Measurements from ENCODE around the gene COL5A3. TPM values are rescaled to one million over a fixed set of nuclear protein-coding genes. Genes with fewer than 3 reads are reported as not detected.

Gene COL5A3
- total RNA-seq, 2 experiments from 2014 or later, result 4.4 to 5.2 TPM

GRCh38 chr19:9995999-9996398 lies 14.3 kb downstream of the COL5A3 start:
- intact Hi-C loops (cut with DNase I, micrococcal nuclease), result no loop called here
- no peak for ATAC-seq (ENCODE audit: poor library complexity)
- no peak overlapping the region for H3K4me3 Mint-ChIP-seq
- Histone ChIP-seq H3K27ac (ENCODE audit: low read depth in 1 of 2, low read length in 2 of 2) (no peak overlapping the region), H3K4me1 (ENCODE audit: insufficient read depth, low read length) (peaks cover 9% of the 10 kb centered on the region), H3K4me3 (ENCODE audit: low read length) (no peak overlapping the region), H3K36me3 (ENCODE audit: insufficient read depth, low read length) (no peaks in the 10 kb centered on the region), H3K27me3 (ENCODE audit: control insufficient read depth in 1 of 2, insufficient read depth in 2 of 2, low read length in 2 of 2) (peaks cover 0 to 4% of the 10 kb centered on the region in 2 experiments), H3K9me3 (ENCODE audit: control insufficient read depth in 1 of 2, insufficient read depth in 1 of 2, low read length in 2 of 2) (no peaks in the 10 kb centered on the region)
- H3K27ac Mint-ChIP-seq, result no peak overlapping the region
- H3K27me3 Mint-ChIP-seq, result peaks cover 16% of the 10 kb centered on the region
- CTCF ChIA-PET, result no interaction called here
- no peaks in the 10 kb centered on the region for H3K36me3 Mint-ChIP-seq (ENCODE audit: low read depth)
- POLR2A ChIA-PET, result no interaction called here
- no peaks in the 10 kb centered on the region for H3K4me1 Mint-ChIP-seq (ENCODE audit: low read depth)
- TF ChIP-seq CTCF (IDR thresholded peaks at IDR 0.05), result no peak
- no peaks in the 10 kb centered on the region for H3K9me3 Mint-ChIP-seq
- no peak for DNase-seq

- peaks cover 0 to 4% of the 10 kb centered on the region in 2 experiments for H3K27me3 ChIP-seq (ENCODE audit: control insufficient read depth in 1 of 2, insufficient read depth in 2 of 2, low read length in 2 of 2)
- H3K36me3 Mint-ChIP-seq (ENCODE audit: low read depth), result no peaks in the 10 kb centered on the region
- no peaks in the 10 kb centered on the region for H3K4me1 Mint-ChIP-seq (ENCODE audit: low read depth)
- ATAC-seq (ENCODE audit: poor library complexity), result no peak
- no peak overlapping the region for H3K27ac Mint-ChIP-seq
- H3K4me3 Mint-ChIP-seq, result no peak overlapping the region
- H3K9me3 ChIP-seq (ENCODE audit: control insufficient read depth in 1 of 2, insufficient read depth in 1 of 2, low read length in 2 of 2), result no peaks in the 10 kb centered on the region
- no peak overlapping the region for H3K4me3 ChIP-seq (ENCODE audit: low read length)
- H3K27me3 Mint-ChIP-seq, result peaks cover 9% of the 10 kb centered on the region
- no peak for DNase-seq
- peaks cover 3% of the 10 kb centered on the region for H3K4me1 ChIP-seq (ENCODE audit: insufficient read depth, low read length)
- ChIA-PET POLR2A (no interaction called here), CTCF (no interaction called here)
- H3K27ac ChIP-seq (ENCODE audit: low read depth in 1 of 2, low read length in 2 of 2), result no peak overlapping the region
- TF ChIP-seq CTCF (IDR thresholded peaks at IDR 0.05), result no peak
- H3K36me3 ChIP-seq (ENCODE audit: insufficient read depth, low read length), result no peaks in the 10 kb centered on the region
- H3K9me3 Mint-ChIP-seq, result no peaks in the 10 kb centered on the region
- intact Hi-C loops (cut with DNase I, micrococcal nuclease), result no loop called here
Observed at GRCh38 chr19:9995084-9995483, 15.2 kb downstream of the COL5A3 start.

- Mint-ChIP-seq H3K4me1 (ENCODE audit: low read depth) (no peaks in the 10 kb centered on the region), H3K27ac (no peak overlapping the region), H3K4me3 (no peak overlapping the region), H3K9me3 (no peaks in the 10 kb centered on the region), H3K36me3 (ENCODE audit: low read depth) (no peaks in the 10 kb centered on the region), H3K27me3 (peaks cover 14% of the 10 kb centered on the region)
- Histone ChIP-seq H3K4me3 (ENCODE audit: low read length) (no peak overlapping the region), H3K27me3 (ENCODE audit: control insufficient read depth in 1 of 2, insufficient read depth in 2 of 2, low read length in 2 of 2) (no peaks in the 10 kb centered on the region), H3K4me1 (ENCODE audit: insufficient read depth, low read length) (no peaks in the 10 kb centered on the region), H3K27ac (ENCODE audit: low read depth in 1 of 2, low read length in 2 of 2) (no peak overlapping the region), H3K9me3 (ENCODE audit: control insufficient read depth in 1 of 2, insufficient read depth in 1 of 2, low read length in 2 of 2) (no peaks in the 10 kb centered on the region), H3K36me3 (ENCODE audit: insufficient read depth, low read length) (no peaks in the 10 kb centered on the region)
- ChIA-PET CTCF (no interaction called here), POLR2A (no interaction called here)
- DNase-seq, result no peak
- no peak for ATAC-seq (ENCODE audit: poor library complexity)
- TF ChIP-seq CTCF (IDR thresholded peaks at IDR 0.05), result no peak
- intact Hi-C loops (cut with DNase I, micrococcal nuclease), result no loop called here
Observed at GRCh38 chr19:9991425-9992191, 18.7 kb downstream of the COL5A3 start.

Data from CD4-positive, alpha-beta T cell (primary cell).